Astrocyte (in vitro differentiated cells and primary cell): ENCODE measurements around the gene PAM.

Experiments
- CTCF ChIP-seq: IDR thresholded peaks from 2 replicates; pipeline ENCODE4 v1.5.1; 2011; ENCODE audit warnings: low read depth, mild to moderate bottlenecking, inconsistent platforms, low read length, moderate library complexity; ENCODE audit not compliant: insufficient read depth
- EZH2 ChIP-seq: IDR thresholded peaks from 2 replicates; pipeline ENCODE4 v1.6.1; 2012; ENCODE audit warnings: mild to moderate bottlenecking, low read length, inconsistent platforms; ENCODE audit not compliant: insufficient read depth

DNA sequence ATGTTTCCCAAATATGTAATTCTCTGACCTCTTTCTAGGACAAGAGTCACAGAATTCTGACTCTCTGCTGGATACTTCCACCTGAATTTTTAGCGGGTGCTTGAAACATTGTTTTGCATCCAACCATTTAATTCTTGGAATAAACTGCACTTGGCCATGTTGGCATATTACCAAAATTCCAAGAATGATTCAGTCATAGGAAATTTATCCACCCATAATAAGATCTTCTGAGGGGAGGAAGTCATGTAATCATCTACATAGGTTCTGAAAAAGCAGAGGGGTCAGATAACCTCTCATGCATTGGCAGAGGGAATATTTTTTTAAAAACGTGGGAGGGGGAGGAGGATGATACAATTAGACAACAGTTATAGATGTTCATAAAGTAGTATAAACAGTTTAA, 156.9 kb downstream of the PAM start:
- no peak for TF ChIP-seq CTCF
- TF ChIP-seq EZH2 = no peak
